K562 (cell line): ENCODE results near the gene PGM2. TPM values are rescaled to one million over a fixed set of nuclear protein-coding genes. Genes with fewer than 3 reads are reported as not detected.

Experiments used
- ATAC-seq: fragments of 200-7000 bp; cut with Tn5 transposase; 3 replicates; pipeline ENCODE4 v1.9.1; 2020; ENCODE audit warnings: moderate library complexity
- BruUV-seq: library from RNA; stranded (reverse); fragments of 400-500 nt; replicated peaks from 2 replicates; lab custom pipeline; 2021; lab: Mats Ljungman, UMichigan
- CTCF ChIA-PET: fragments of 300-600 bp; formaldehyde crosslinking; extraction: SDS; loops from one replicate; lab custom pipeline; 2021; ENCODE audit warnings: low intra/inter-chr PET ratio; lab: Yijun Ruan, JAX
- POLR2A ChIA-PET: fragments of 300-600, 350-650 bp; sonication (Branson Sonifier 250); formaldehyde crosslinking; extraction: SDS; loops from one replicate; lab custom pipeline; 2021; ENCODE audit warnings: antibody characterized with exemption, inconsistent platforms; lab: Yijun Ruan, JAX
- DNase-seq, 4 experiments: peaks; one replicate each; pipeline versions ENCODE4 v3.0.0 to v3.0.0-alpha.2; 2011 to 2018; ENCODE audit warnings: low spot score in 3 of 4, mixed read lengths in 3 of 4; ENCODE audit errors: extremely low read depth in 1 of 4
- FAIRE-seq: peaks from 2 replicates; lab custom pipeline; 2011; peaks lifted over from hg19 to GRCh38; lab: Jason Lieb, UNC
- H2AFZ ChIP-seq: 2 replicates; pipeline ENCODE4 v1.6.0; 2011; ENCODE audit warnings: low read depth, low read length, control low read depth, inconsistent platforms
- H3K27ac ChIP-seq: fragments of 200-600 bp; 3 replicates; pipeline ENCODE4 v1.8.0; 2011; ENCODE audit warnings: low read depth, mild to moderate bottlenecking, control low read depth, inconsistent platforms, low read length, moderate library complexity, mixed read lengths; ENCODE audit errors: extremely low read depth
- H3K27me3 ChIP-seq, 2 experiments: fragments of 300-600 bp in 1 of 2; 2 replicates in 1 of 2; 3 replicates in 1 of 2; pipeline versions ENCODE4 v1.6.0 to v1.8.0; 2011; ENCODE audit warnings: inconsistent platforms in 2 of 2, low read length in 2 of 2, mild to moderate bottlenecking in 1 of 2, mixed read lengths in 1 of 2, moderate library complexity in 1 of 2; ENCODE audit not compliant: control insufficient read depth in 2 of 2, insufficient read depth in 2 of 2
- H3K36me3 ChIP-seq: fragments of 300-600 bp; 3 replicates; pipeline ENCODE4 v1.8.0; 2011; ENCODE audit warnings: mild to moderate bottlenecking, low read length, inconsistent platforms; ENCODE audit not compliant: control insufficient read depth, insufficient read depth
- H3K4me1 ChIP-seq, 2 experiments: fragments of 200-600 bp in 1 of 2; replicated peaks in 1 of 2; 2 replicates in 1 of 2; 3 replicates in 1 of 2; pipeline versions ENCODE4 v1.5.1 to v1.8.0; 2011; ENCODE audit warnings: inconsistent platforms in 2 of 2, low read length in 2 of 2, mild to moderate bottlenecking in 1 of 2, mixed read lengths in 1 of 2, moderate library complexity in 1 of 2; ENCODE audit not compliant: control insufficient read depth in 2 of 2, insufficient read depth in 2 of 2
- H3K4me2 ChIP-seq: 2 replicates; pipeline ENCODE4 v1.6.1; 2011; ENCODE audit warnings: low read length, control low read depth, inconsistent platforms, mixed read lengths; ENCODE audit not compliant: insufficient read depth
- H3K4me3 ChIP-seq: fragments of 200-600 bp; sonication (generic), shearing (Covaris generic); 2 replicates; pipeline ENCODE4 v1.5.1; 2016; ENCODE audit warnings: control low read depth, inconsistent platforms
- H3K79me2 ChIP-seq: fragments of 200-600 bp; 3 replicates; pipeline ENCODE4 v1.8.0; 2011; ENCODE audit warnings: low read length, inconsistent platforms; ENCODE audit not compliant: control insufficient read depth, insufficient read depth
- H3K9ac ChIP-seq, 2 experiments: 2 replicates each; pipeline versions ENCODE4 v1.6.0 to v1.6.1; 2011; ENCODE audit warnings: low read depth in 2 of 2, low read length in 2 of 2, control low read depth in 1 of 2, inconsistent platforms in 1 of 2, mild to moderate bottlenecking in 1 of 2, mixed read lengths in 1 of 2; ENCODE audit not compliant: insufficient read depth in 1 of 2
- H3K9me1 ChIP-seq: one replicate; pipeline ENCODE4 v1.6.0; 2011; ENCODE audit warnings: inconsistent platforms, mild to moderate bottlenecking, low read length, moderate library complexity; ENCODE audit not compliant: control insufficient read depth, insufficient read depth
- H3K9me3 ChIP-seq: replicated peaks from 2 replicates; pipeline ENCODE4 v1.5.1; 2011; ENCODE audit warnings: low read depth, low read length, inconsistent platforms; ENCODE audit not compliant: control insufficient read depth, insufficient read depth
- H4K20me1 ChIP-seq: replicated peaks from 2 replicates; pipeline ENCODE4 v1.6.1; 2011; ENCODE audit warnings: low read length, inconsistent platforms, mixed read lengths; ENCODE audit not compliant: control insufficient read depth, insufficient read depth
- BCOR ChIP-seq: fragments of 450-650 bp; IDR thresholded peaks from 2 replicates; pipeline ENCODE4 v1.6.1; 2016
- ETV5 ChIP-seq: sonication (generic); formaldehyde crosslinking; IDR thresholded peaks from 2 replicates; pipeline ENCODE4 v1.4.0; 2020; ENCODE audit warnings: low read depth, mild to moderate bottlenecking, missing genetic modification reagents
- GTF2E2 ChIP-seq: fragments of 200-800 bp; sonication (Bioruptor generic); IDR thresholded peaks from 2 replicates; pipeline ENCODE4 v1.6.1; 2016; ENCODE audit warnings: missing genetic modification characterization, missing compliant biosample characterization
- IRF9 ChIP-seq: fragments of 450-650 bp; IDR thresholded peaks from 2 replicates; pipeline ENCODE4 v1.6.1; 2016; ENCODE audit warnings: missing biosample characterization, missing genetic modification characterization
- MBD1 ChIP-seq: fragments of 250-450 bp; sonication (Bioruptor Pico); IDR thresholded peaks from 2 replicates; pipeline ENCODE4 v1.8.0; 2022; ENCODE audit warnings: inconsistent platforms
- MXI1 ChIP-seq: IDR thresholded peaks from 2 replicates; pipeline ENCODE4 v1.6.1; 2011; ENCODE audit warnings: low read depth, mild to moderate bottlenecking, improper control_type of control experiment, low read length
- POLR2G ChIP-seq: fragments of 200-400 bp; formaldehyde crosslinking; IDR thresholded peaks from 2 replicates; pipeline ENCODE4 v1.6.1; 2017; ENCODE audit warnings: low read depth, mild to moderate bottlenecking, antibody characterized with exemption, low read length, moderate library complexity
- POU5F1 ChIP-seq: fragments of 150-350 bp; IDR thresholded peaks from 2 replicates; pipeline ENCODE4 v1.6.1; 2014; ENCODE audit warnings: borderline replicate concordance, low read length, low read depth, mild to moderate bottlenecking; ENCODE audit not compliant: partially characterized antibody
- TEAD4 ChIP-seq, 2 experiments: sonication (generic) in 1 of 2; formaldehyde crosslinking in 1 of 2; IDR thresholded peaks; 2 replicates each; pipeline versions ENCODE4 v1.6.1 to v1.8.0; 2012 to 2022; ENCODE audit warnings: borderline replicate concordance in 1 of 2, inconsistent platforms in 1 of 2, low read length in 1 of 2, mild to moderate bottlenecking in 1 of 2, missing genetic modification reagents in 1 of 2
- TGIF2 ChIP-seq: sonication (generic); formaldehyde crosslinking; IDR thresholded peaks from 2 replicates; pipeline ENCODE4 v1.8.1; 2022; ENCODE audit warnings: mild to moderate bottlenecking, missing genetic modification reagents, moderate library complexity
- ZBTB1 ChIP-seq: sonication (generic); formaldehyde crosslinking; IDR thresholded peaks from 2 replicates; pipeline ENCODE4 v1.8.1; 2023; ENCODE audit warnings: missing genetic modification reagents, low read depth, mild to moderate bottlenecking, borderline replicate concordance
- ZKSCAN8 ChIP-seq: fragments of 200-800 bp; sonication (Bioruptor generic); IDR thresholded peaks from 2 replicates; pipeline ENCODE4 v1.6.1; 2016; ENCODE audit warnings: missing genetic modification characterization, missing compliant biosample characterization
- ZNF184 ChIP-seq: sonication (generic); formaldehyde crosslinking; IDR thresholded peaks from 2 replicates; pipeline ENCODE4 v1.5.0; 2020; ENCODE audit warnings: missing genetic modification reagents
- ZNF668 ChIP-seq: fragments of 250-450 bp; sonication (Bioruptor Pico); IDR thresholded peaks from 2 replicates; pipeline ENCODE4 v1.8.0; 2022; ENCODE audit warnings: mild to moderate bottlenecking, inconsistent platforms
- WGBS: fragments of 100-300 bp; shearing (Covaris generic); methylation state at CpG from one replicate; pipeline ENCODE4 v1.1.6; 2016; ENCODE audit warnings: low coverage, mixed read lengths; ENCODE audit not compliant: insufficient coverage; ENCODE audit errors: missing lambda C conversion rate; 5-methylcytosine and 5-hydroxymethylcytosine counted together
- in situ Hi-C: fragments of 300-500 bp; cut with MboI; formaldehyde crosslinking; loops from 4 replicates; pipeline ENCODE4 v1.15.0; 2018; ENCODE audit warnings: inconsistent platforms, mixed read lengths
- intact Hi-C: fragments of 100-400 bp; cut with micrococcal nuclease; formaldehyde crosslinking; loops from 2 replicates; pipeline ENCODE4 v1.14.2; 2022
- polyA plus RNA-seq, 8 experiments: library from polyadenylated mRNA; depleted of rRNA in 4 of 8; stranded (reverse) in 5 of 8; unstranded in 3 of 8; fragments of >200 nt; fragmentation: Nextera tagmentation in 2 of 8; fragmentation: Illumina TruSeq in 1 of 8; extraction: Ambion mirVana in 2 of 8; extraction: Trizol in 1 of 8; gene quantifications; 2 replicates each; pipeline versions ENCODE4 v1.2.1 to v1.2.3, GENCODE V29; 2011 to 2014; ENCODE audit warnings: inconsistent platforms in 1 of 8, missing spikeins in 1 of 8
- total RNA-seq, 7 experiments: library from RNA; depleted of rRNA in 6 of 7; stranded (reverse); fragments of >200 nt in 6 of 7; fragmentation: Illumina TruSeq in 2 of 7; extraction: Trizol in 2 of 7; gene quantifications; 2 replicates each; pipeline versions ENCODE4 v1.2.1 to v1.2.3, GENCODE V29; 2011 to 2021; ENCODE audit warnings: low replicate concordance in 1 of 7

The PGM2 gene
- total and polyA plus RNA-seq, 9 of the 15 experiments (the other 6 are each of a cell fraction or from before 2014, with no cell fraction given) = 15.2 to 77.3 (median 51.4) TPM

- no peak for ATAC-seq
- Histone ChIP-seq H3K79me2 (no peaks in the 10 kb centered on the region), H3K4me1 (no peaks in the 10 kb centered on the region), H3K4me2 (no peak overlapping the region), H3K36me3 (peaks cover 60% of the 10 kb centered on the region; the same call in 2 of the 3 replicates), H3K9me3 (no peaks in the 10 kb centered on the region), H4K20me1 (no peaks in the 10 kb centered on the region), H3K4me3 (no peak overlapping the region), H3K9me1 (no peaks in the 10 kb centered on the region), H3K9ac (no peak overlapping the region), H2AFZ (no peak overlapping the region), H3K27ac (no peak overlapping the region), H3K27me3 (no peaks in the 10 kb centered on the region)
- CTCF ChIA-PET = no interaction called here
- POLR2A ChIA-PET = interaction anchor here (0.8 to 1.1 kb wide), 2 partner anchors 15 to 34 kb away, joined by 3 read pairs; partner anchors contain the start of gene PGM2
- in situ Hi-C loops = no loop called here
- no peak for DNase-seq
- TF ChIP-seq ZBTB1 (CRISPR knock-in tag) (no peak), ZNF668 (no peak), POLR2G (no peak), TGIF2 (no peak), POU5F1 (no peak)
- intact Hi-C loops = no loop called here
- no peak for FAIRE-seq
- WGBS = 97% methylated on average over 1 of the region's 1 CpG
- BruUV-seq = no TSS peak
Measured at GRCh38 chr4:37860266-37860665, 33.8 kb downstream of the PGM2 start.

- Histone ChIP-seq H3K79me2 (no peaks in the 10 kb centered on the region), H3K9me3 (no peaks in the 10 kb centered on the region), H3K4me2 (no peak overlapping the region), H3K4me3 (no peak overlapping the region), H2AFZ (no peak overlapping the region), H3K27me3 (no peaks in the 10 kb centered on the region), H4K20me1 (no peaks in the 10 kb centered on the region), H3K9me1 (no peaks in the 10 kb centered on the region), H3K27ac (no peak overlapping the region), H3K4me1 (no peaks in the 10 kb centered on the region), H3K9ac (no peak overlapping the region), H3K36me3 (peaks cover 38% of the 10 kb centered on the region; the same call in 2 of the 3 replicates)
- FAIRE-seq (no peak), DNase-seq (no peak), ATAC-seq (no peak)
- in situ Hi-C loops = no loop called here
- intact Hi-C loops = no loop called here
- no TSS peak for BruUV-seq
- WGBS = 83% methylated on average over 4 of the region's 4 CpGs
- ChIA-PET CTCF (no interaction called here), POLR2A (interaction anchor here (0.6 to 1.4 kb wide), 2 partner anchors 10 to 15 kb away, joined by 3 to 4 read pairs; no protein-coding TSS in a partner anchor)
- no peak for TF ChIP-seq ZKSCAN8 (CRISPR knock-in tag)
- no peak for TF ChIP-seq ETV5
- no peak for TF ChIP-seq BCOR
- TF ChIP-seq ZNF668 = no peak
- TF ChIP-seq IRF9 (tag) = no peak
- no peak for TF ChIP-seq ZNF184 (CRISPR knock-in tag)
- no peak for TF ChIP-seq GTF2E2 (tag)
- no peak for TF ChIP-seq TEAD4 (IDR thresholded peaks at IDR 0.05; ENCODE audit: low read length)
- TF ChIP-seq TEAD4 (CRISPR knock-in tag; IDR thresholded peaks at IDR 0.05; ENCODE audit: borderline replicate concordance) = no peak
- no peak for TF ChIP-seq MXI1
- no peak for TF ChIP-seq MBD1
Measured at GRCh38 chr4:37862961-37863360, 36.5 kb downstream of the PGM2 start.
